Measurements from ENCODE around the gene PLD5.

The PLD5 gene

DNA sequence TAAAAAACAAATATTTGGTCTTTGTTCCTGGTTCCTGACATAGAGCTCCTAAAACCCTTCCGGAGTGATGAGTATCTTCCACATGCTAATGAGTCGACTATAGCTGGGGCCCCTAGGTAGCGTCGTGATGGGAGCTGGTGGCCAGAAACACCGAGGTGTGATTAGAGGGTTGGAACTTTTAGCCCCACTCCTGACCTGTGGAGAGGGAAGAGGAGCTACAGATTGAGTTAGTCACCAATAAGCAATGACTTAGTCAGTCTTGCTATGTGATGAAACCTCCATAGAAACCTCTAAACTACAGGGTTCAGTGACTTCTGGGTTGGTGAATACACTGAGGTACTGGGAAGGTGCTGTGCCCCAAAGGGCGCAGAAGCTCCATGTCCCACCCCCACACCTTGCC lies 30.1 kb upstream of the PLD5 start:
- H3K36me3 Mint-ChIP-seq (ENCODE audit: low read depth) = no peaks in the 10 kb centered on the region
- no peaks in the 10 kb centered on the region for H3K9me3 Mint-ChIP-seq
- peaks cover 4% of the 10 kb centered on the region for H3K4me1 Mint-ChIP-seq
- H3K4me3 Mint-ChIP-seq = no peak overlapping the region
- TF ChIP-seq, protein P1, sequence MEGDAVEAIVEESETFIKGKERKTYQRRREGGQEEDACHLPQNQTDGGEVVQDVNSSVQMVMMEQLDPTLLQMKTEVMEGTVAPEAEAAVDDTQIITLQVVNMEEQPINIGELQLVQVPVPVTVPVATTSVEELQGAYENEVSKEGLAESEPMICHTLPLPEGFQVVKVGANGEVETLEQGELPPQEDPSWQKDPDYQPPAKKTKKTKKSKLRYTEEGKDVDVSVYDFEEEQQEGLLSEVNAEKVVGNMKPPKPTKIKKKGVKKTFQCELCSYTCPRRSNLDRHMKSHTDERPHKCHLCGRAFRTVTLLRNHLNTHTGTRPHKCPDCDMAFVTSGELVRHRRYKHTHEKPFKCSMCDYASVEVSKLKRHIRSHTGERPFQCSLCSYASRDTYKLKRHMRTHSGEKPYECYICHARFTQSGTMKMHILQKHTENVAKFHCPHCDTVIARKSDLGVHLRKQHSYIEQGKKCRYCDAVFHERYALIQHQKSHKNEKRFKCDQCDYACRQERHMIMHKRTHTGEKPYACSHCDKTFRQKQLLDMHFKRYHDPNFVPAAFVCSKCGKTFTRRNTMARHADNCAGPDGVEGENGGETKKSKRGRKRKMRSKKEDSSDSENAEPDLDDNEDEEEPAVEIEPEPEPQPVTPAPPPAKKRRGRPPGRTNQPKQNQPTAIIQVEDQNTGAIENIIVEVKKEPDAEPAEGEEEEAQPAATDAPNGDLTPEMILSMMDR (IDR thresholded peaks at IDR 0.05) = no peak
- no peak overlapping the region for H3K27ac Mint-ChIP-seq
- DNase-seq = no peak
- H3K27me3 Mint-ChIP-seq (ENCODE audit: low read depth, poor library complexity) = peaks cover 12% of the 10 kb centered on the region

DNA sequence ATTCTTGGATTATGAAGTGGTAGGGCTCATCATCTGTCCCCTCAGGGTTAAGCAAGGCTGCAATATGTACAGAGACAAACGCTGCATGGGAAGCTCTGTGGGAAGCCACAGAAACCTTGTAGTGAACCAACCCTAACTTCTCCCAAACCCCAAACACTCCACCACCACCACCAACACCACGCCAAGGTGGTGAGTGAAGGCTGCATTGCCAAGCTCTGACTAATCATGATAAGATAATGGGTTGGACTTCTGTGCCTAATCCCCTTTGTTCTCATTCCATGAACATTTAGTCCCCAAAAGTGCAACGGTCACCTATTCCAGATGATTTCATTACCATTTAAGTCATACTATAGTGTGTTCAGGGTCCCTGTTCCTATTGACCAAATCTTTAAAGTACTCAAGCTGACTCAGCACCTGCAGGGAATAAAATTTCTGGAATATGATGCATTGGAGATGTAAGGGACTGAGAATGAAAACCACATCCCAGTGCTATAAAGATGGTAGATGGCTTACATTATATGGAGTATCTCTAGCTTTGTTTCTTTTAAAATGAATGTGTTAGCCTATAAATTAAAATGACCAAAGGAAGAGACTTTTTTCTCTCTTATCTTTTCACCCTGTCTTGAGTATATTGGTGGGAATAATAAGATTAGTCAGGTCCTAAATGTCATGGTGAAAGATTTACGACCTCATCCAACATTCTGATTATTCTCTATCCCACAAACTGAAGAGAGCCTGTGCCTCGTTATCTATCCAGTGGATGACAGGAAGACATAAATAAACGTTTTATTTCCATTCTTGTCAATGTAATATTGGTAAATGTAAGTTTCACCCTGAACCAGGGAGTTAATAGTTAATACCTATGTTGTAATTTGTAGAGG lies 22.6 kb upstream of the PLD5 start:
- no peak for DNase-seq

DNA sequence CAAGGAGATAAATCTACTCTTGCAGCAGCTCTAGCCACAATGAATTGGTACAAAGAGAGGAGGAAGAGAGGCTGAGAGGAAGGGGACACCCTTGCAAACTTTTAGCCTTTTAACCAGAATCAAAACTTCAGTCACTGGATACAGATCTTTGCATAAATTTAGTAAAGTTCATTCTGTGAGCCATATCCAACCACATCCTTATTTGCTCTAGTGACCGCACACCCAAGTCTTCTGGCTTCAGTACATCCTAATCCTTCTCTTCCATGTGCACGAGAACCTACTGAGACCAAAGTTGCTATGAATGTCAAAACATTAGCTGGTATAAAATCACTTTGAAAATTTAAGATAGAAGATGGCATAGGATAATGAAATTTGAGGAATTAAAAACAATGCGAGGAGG lies 21.9 kb upstream of the PLD5 start:
- Mint-ChIP-seq H3K4me1 (no peaks in the 10 kb centered on the region), H3K27ac (no peak overlapping the region), H3K9me3 (no peaks in the 10 kb centered on the region), H3K4me3 (no peak overlapping the region), H3K27me3 (ENCODE audit: low read depth, poor library complexity) (peaks cover 8% of the 10 kb centered on the region), H3K36me3 (ENCODE audit: low read depth) (no peaks in the 10 kb centered on the region)
- DNase-seq = no peak
- TF ChIP-seq, protein P1 (IDR thresholded peaks at IDR 0.05) = no peak

More for the DNA sequence above, 22.6 kb upstream of the PLD5 start:
- no peak overlapping the region for H3K4me3 Mint-ChIP-seq
- no peak overlapping the region for H3K27ac Mint-ChIP-seq
- peaks cover 8% of the 10 kb centered on the region for H3K27me3 Mint-ChIP-seq (ENCODE audit: low read depth, poor library complexity)
- no peaks in the 10 kb centered on the region for H3K36me3 Mint-ChIP-seq (ENCODE audit: low read depth)
- TF ChIP-seq, protein P1 (IDR thresholded peaks at IDR 0.05) = no peak
- H3K9me3 Mint-ChIP-seq = no peaks in the 10 kb centered on the region
- no peaks in the 10 kb centered on the region for H3K4me1 Mint-ChIP-seq

DNA sequence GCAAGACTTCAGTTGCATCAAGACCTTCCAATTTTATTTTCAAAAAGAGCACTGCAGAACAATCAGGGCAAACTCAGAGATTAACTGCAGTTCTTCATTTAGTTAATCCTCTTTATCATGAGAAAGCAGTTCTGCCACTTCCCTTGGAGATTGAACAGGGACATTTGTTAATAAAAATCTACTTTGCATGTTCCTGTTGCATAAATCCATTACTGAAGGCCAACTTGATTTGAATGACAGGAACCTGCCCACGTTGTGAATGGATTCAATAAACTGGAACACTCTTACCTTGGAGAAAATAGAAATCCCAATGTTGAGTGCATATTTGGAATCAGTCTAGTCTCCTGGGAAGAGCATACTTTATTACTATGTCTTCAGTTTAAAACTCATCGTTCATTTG lies 19.6 kb upstream of the PLD5 start:
- Mint-ChIP-seq H3K27me3 (ENCODE audit: low read depth, poor library complexity) (peaks cover 8% of the 10 kb centered on the region), H3K4me1 (no peaks in the 10 kb centered on the region), H3K9me3 (no peaks in the 10 kb centered on the region), H3K4me3 (no peak overlapping the region), H3K27ac (no peak overlapping the region), H3K36me3 (ENCODE audit: low read depth) (no peaks in the 10 kb centered on the region)
- DNase-seq = no peak
- TF ChIP-seq, protein P1 (IDR thresholded peaks at IDR 0.05) = no peak

DNA sequence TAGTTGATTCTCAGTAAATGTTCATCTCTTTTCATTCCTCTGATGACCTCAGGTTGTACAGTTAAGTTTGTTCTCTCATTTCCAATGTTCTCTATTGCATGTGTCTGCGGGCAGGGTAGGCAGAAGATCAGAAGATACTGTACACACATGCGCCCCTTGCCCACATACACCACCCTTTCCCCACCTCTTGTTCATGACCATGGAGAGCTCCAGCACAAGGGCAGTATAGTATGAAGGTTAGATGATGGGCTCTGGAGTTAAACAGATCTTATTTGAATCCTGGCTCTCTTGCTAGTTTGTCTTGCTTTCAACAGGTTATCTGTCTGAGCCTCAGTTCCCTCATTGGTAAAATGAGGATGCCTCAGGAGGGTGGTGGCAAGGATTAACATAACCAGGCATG lies 17.8 kb upstream of the PLD5 start:
- H3K27ac Mint-ChIP-seq = no peak overlapping the region
- peaks cover 12% of the 10 kb centered on the region for H3K27me3 Mint-ChIP-seq (ENCODE audit: low read depth, poor library complexity)
- H3K4me1 Mint-ChIP-seq = no peaks in the 10 kb centered on the region
- H3K9me3 Mint-ChIP-seq = no peaks in the 10 kb centered on the region
- TF ChIP-seq, protein P1 (IDR thresholded peaks at IDR 0.05) = no peak
- H3K36me3 Mint-ChIP-seq (ENCODE audit: low read depth) = no peaks in the 10 kb centered on the region
- no peak for DNase-seq
- H3K4me3 Mint-ChIP-seq = no peak overlapping the region

DNA sequence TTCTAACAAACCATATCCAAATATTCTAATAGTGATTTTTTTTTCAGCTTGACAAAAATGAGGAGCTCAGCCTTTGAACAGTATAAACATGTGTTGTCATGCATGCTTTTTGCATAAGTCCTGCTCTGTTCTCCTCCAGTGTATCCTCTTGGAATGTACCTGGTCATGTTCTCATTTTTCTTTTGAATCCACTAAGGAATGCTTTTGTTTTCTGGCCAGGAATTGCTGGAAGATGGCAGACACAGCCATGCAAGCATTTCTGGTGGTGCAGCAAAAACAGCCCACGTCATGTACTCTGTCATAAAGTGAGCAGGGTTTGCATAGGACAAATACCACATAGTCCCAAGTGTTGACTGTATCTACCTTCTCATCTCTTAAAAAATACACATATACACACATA lies 11.5 kb upstream of the PLD5 start:
- Mint-ChIP-seq H3K36me3 (ENCODE audit: low read depth) (no peaks in the 10 kb centered on the region), H3K27me3 (ENCODE audit: low read depth, poor library complexity) (peaks cover 6% of the 10 kb centered on the region), H3K9me3 (no peaks in the 10 kb centered on the region), H3K4me3 (no peak overlapping the region), H3K27ac (no peak overlapping the region), H3K4me1 (no peaks in the 10 kb centered on the region)
- no peak for DNase-seq
- TF ChIP-seq, protein P1 (IDR thresholded peaks at IDR 0.05) = no peak

Data from nephron progenitor cell (in vitro differentiated cells).